ENCODE measurements around the gene ADH4.

DNA sequence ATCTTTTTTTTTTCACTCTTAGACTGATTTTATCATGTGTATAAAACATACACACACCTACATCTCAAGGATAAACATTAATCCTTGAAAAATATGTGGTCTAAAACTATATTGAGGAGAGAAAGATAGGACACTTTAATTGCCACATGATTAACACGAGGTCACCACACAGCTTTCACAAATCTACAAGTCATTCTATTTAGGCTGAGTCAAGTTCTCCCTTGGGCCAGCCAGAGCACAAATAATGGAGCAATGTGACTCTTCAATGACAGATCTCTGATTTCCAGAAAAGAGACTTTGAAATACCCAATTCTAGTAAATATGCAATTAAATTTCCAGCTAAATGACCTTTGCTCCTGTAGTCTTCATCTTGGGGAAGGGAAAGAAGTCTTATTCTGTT, 12.9 kb upstream of the ADH4 start:
- TF ChIP-seq, protein P1, sequence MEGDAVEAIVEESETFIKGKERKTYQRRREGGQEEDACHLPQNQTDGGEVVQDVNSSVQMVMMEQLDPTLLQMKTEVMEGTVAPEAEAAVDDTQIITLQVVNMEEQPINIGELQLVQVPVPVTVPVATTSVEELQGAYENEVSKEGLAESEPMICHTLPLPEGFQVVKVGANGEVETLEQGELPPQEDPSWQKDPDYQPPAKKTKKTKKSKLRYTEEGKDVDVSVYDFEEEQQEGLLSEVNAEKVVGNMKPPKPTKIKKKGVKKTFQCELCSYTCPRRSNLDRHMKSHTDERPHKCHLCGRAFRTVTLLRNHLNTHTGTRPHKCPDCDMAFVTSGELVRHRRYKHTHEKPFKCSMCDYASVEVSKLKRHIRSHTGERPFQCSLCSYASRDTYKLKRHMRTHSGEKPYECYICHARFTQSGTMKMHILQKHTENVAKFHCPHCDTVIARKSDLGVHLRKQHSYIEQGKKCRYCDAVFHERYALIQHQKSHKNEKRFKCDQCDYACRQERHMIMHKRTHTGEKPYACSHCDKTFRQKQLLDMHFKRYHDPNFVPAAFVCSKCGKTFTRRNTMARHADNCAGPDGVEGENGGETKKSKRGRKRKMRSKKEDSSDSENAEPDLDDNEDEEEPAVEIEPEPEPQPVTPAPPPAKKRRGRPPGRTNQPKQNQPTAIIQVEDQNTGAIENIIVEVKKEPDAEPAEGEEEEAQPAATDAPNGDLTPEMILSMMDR (IDR thresholded peaks at IDR 0.05): no peak
- TF ChIP-seq POLR2AphosphoS5 (IDR thresholded peaks at IDR 0.05) (no peak), POLR2A (IDR thresholded peaks at IDR 0.05; ENCODE audit: low read depth) (no peak)

All from esophagus muscularis mucosa (tissue), 3 donors.